GM18508 (cell line): ENCODE data around the gene LAMA2.
"Not testable (repeated sequence)": the region's sequence is repeated elsewhere in the genome, so short reads cannot be mapped to it uniquely, and the experiment has no call there.

Experiments
- ATAC-seq: cut with Tn5 transposase; IDR thresholded peaks from one replicate; pipeline ENCODE4 v1.9.1; 2021; ENCODE audit warnings: moderate number of reproducible peaks; ENCODE audit not compliant: insufficient read depth, unreplicated experiment

LAMA2 gene

GRCh38 chr6:129164032-129164431 lies 281.1 kb downstream of the LAMA2 start:
- no peak for ATAC-seq

- not testable (repeated sequence) for ATAC-seq
Observed at GRCh38 chr6:129172279-129172995, 289.5 kb downstream of the LAMA2 start.

DNA sequence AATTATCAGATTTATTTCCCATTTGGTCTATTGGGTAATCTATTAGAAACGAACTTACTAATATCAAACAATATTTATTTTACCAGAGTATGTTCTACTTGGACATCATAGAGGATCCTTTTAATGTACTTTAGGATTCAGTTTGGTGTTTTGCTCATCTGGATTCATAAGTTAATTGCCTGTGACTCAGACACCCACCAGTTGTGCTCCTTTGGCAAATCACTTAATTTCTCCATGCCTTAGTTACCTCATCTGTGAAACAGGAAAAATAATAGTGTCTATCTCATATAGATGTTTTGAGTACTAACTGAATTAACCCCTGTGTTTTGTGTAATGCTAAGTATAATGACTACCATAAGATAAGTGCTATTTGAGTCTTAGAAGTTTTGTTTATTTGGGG lies 292.1 kb downstream of the LAMA2 start:
- no peak for ATAC-seq

- ATAC-seq = no peak
Observed at GRCh38 chr6:129177801-129178200, 294.9 kb downstream of the LAMA2 start.

DNA sequence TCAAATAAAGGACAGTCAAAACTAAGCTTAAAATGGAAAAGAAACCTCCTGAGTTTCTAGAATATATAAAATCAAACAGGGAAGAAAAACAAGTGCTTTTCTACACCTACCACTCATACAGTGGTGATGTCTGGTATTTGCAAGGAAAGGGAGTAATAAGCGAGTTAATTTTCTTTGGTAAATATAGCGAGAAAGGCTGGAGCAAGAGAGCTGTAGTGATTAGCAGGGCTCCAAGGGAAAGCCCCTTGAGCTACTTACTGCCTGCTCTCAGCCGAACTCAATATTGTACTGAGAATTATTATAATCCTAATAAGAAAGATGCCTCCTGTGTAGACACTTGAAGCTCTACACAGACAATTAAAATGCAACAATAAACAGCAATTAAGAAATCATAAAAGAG lies 296.3 kb downstream of the LAMA2 start:
- ATAC-seq = no peak

- ATAC-seq = no peak
Observed at GRCh38 chr6:129181001-129181400, 298.1 kb downstream of the LAMA2 start.

- no peak for ATAC-seq
Observed at GRCh38 chr6:129183187-129183591, 300.3 kb downstream of the LAMA2 start.

DNA sequence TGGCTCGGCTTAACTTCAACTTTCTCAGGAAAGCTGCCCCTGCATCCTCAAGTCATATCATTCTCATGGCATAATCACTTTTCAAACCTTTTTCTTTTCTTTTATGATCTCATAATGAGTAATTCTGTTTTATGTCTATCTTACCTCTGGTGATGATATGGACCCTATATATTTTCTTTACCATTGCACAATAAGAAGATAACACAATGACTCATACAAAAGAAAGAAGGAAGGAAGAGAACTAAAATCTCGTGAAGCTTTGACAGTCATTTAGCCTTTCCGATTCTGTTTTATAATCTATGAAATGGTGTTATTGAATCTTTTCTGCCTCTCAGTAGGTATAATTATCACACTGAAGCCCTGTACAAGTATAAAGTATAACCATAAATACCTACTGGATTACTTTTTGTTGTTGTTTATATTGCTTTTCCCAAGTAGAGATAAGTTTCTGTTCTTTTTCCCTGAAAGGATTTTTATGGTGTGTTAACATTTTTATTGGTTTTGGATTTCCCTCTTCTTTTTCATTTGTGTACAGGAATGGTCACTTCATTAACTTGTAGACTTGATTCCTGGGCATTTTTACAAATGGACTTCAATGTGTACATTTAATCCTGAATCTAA lies 300.9 kb downstream of the LAMA2 start:
- ATAC-seq = no peak

- ATAC-seq = no peak
Observed at GRCh38 chr6:129184324-129184723, 301.4 kb downstream of the LAMA2 start.

DNA sequence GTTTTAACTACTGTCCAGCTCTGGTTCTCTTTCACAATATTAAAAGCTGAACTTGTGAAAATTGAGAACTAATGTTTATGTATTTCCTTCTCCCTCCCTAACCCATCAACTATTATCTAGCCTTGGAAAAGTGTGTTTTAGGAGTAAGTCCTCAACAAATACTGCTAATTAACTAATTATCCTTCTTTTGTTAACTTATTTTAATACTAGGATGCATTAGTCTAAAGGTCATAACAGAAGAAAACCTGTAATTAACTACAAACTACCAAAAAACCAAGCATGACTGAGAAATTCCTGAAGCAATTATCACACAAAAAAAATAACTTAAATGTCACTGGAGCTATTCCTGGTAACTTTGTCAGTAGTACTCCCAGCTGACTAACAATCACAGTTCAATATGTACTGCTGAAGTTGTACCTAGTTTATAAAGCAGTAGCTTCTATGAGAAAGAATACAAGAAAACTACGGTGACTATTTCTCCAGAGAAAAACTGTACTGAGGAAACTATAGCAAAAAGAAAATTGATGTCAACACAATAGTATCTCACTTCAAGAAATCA lies 301.9 kb downstream of the LAMA2 start:
- ATAC-seq = no peak

DNA sequence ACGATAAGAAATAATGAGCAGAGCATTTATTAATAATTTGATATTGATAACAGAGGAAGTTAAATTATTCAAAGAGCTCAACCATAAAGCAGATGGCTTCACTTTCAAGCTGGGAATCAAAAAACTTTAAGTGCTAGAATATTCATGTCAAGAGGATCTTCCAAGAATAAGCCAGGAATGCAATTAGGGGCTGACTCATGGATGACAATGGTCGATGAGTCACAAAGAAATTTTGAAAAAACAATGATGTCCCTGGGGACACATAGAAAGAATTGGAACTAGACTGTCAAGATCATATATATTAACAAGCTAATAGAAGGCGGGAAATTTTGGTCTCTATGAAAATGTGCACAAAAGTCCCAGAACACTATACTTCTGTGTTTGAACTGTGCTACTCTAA lies 304.1 kb downstream of the LAMA2 start:
- ATAC-seq = no peak

- no peak for ATAC-seq
Observed at GRCh38 chr6:129188306-129188705, 305.4 kb downstream of the LAMA2 start.

- ATAC-seq = no peak
Observed at GRCh38 chr6:129188795-129189194, 305.9 kb downstream of the LAMA2 start.

GRCh38 chr6:129189266-129189665 lies 306.3 kb downstream of the LAMA2 start:
- ATAC-seq = no peak

GRCh38 chr6:129191235-129191634 lies 308.3 kb downstream of the LAMA2 start:
- no peak for ATAC-seq

DNA sequence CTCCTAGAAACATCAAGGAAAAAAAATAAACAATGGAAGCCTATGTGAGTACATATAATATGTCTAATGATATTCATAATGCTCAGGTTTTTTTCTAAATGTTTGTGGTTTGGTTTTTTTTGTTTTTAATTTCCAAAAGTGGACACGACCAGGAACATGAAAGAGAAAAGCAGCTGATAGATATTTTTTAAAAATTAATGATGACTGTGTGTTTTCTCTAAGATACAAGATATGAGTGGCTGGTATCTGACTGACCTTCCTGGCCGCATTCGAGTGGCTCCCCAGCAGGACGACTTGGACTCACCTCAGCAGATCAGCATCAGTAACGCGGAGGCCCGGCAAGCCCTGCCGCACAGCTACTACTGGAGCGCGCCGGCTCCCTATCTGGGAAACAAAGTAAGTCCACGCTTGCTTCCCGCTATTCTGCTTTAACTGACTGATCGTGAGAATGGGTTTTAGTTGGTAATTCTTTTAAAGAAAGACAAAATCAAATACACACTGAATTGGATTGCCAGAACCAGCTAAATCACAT lies 309.6 kb downstream of the LAMA2 start:
- ATAC-seq = no peak

DNA sequence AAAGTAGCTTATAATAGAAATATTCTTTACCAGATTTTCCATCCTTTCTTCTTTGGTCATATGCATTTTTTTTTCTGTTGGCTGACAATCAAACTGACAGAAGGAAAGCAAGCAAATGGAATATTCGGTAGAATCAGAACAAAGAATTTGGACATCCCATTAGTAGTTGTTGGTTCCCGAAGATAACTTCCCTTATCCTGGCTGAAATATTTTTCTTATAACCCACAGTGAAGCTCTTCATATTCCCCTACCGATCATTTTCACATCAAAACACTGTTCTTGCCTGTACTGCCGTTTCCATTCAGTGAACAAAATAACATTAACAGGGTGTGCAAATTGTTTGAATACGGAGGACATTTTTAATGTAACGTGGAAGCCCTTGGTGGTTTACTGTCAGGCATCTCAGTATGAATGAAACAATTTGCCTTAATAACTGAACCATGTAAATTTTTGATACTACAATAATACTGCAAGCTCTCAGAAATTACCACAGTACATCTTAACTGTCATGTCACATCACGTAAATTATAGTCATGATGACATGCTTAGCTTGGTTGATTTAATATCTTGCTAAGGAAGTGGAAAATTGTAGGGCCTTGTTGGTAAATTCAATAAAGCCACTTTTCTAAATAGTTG lies 311.5 kb downstream of the LAMA2 start:
- ATAC-seq = no peak

DNA sequence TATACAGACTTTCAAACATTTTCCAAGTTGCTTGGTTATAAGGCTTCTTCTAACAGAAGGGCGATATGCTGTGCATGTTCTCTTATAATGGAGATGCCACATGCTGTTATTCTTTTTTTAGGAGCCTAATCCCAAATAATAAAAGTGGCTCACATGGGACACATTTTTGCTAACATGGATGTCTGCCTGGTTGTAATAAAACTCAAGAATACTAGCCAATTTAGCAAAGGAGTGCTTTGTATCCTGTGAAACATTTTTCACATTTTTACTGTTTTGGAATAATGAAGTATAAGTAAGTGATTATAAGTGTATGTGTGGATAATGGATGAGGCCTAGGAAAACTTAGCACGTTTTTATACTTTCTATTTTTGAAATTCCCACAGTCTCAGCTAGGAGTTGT lies 312.2 kb downstream of the LAMA2 start:
- no peak for ATAC-seq

DNA sequence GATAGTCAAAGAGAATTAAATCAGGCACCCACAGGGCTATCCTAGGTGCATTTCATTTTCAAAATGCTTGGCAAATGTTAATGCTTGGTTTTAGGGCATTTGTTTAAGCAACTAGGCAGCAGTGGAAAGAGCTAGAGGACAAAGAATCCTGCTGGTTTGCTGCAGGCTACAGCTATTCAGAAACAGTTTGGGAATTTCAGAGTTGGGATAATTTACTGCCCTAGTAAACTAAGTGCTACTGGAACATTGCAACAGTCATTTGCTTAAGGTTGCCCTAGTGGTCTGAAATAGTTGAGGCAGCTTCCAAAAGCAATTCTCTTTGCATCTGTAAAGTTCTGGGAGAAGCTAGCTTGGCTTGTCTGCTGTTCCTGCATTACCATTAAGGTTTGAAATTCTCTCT lies 312.7 kb downstream of the LAMA2 start:
- ATAC-seq = no peak

DNA sequence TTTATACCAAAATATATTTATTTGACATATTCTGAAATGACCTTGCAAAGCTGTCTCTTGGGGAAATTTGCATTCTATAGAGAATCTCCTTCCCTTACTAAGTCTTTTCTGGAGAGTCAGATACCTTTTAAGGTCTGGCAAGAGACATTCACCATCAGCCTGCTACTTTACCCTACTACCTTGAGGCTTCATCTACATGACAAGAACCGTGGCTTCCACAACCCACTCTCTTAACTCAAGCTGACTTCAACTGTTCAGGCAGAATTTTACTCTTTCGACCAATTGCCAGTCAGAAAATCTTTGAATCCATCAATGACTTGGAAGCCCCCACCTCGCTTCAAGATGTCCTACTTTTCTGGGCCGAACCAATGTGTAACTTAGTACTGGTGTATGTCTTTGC lies 314.2 kb downstream of the LAMA2 start:
- no peak for ATAC-seq

DNA sequence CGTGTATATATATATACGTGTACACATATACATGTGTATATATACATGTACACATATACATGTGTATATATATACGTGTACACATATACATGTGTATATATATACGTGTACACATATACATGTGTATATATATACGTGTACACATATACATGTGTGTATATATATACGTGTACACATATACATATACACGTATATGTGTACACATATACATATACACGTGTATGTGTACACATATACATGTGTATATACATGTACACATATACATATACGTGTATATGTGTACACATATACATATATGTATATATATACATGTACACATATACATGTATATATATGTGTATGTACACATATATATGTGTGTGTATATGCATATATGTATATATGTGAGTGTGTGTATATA lies 317.2 kb downstream of the LAMA2 start:
- ATAC-seq = no peak
